GM12801 (cell line): Measurements from ENCODE around the gene FCHSD2.

ENCODE experiments used
- CTCF ChIP-seq: IDR thresholded peaks from one replicate; pipeline ENCODE4 v1.5.1; 2011; ENCODE audit warnings: control low read depth; ENCODE audit not compliant: insufficient read length; ENCODE audit errors: extremely low read depth

FCHSD2 gene

GRCh38 chr11:72943664-72944063, 198.5 kb downstream of the FCHSD2 start:
- TF ChIP-seq CTCF: no peak

- TF ChIP-seq CTCF: no peak
These were observed 201.7 kb downstream of the FCHSD2 start for GRCh38 chr11:72940417-72940816.

DNA sequence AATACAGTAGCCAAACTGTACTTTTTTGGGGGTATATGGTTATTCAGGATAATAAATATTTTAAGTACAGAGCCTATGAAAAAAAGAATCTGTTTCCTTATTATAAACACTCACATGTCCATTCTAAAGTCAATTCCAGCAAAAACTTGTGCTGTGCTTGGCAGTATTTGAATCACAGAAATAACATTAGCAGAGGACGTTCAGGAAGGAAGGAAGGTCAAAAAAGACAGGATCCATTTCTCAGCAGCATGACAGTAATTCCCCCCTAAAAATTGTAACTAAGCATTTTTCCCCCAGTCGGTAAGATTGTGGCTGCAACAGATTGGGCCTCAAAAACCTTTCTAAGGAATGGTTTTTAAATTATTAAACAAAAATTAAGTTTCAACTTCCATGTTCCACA, 203.1 kb downstream of the FCHSD2 start:
- no peak for TF ChIP-seq CTCF

DNA sequence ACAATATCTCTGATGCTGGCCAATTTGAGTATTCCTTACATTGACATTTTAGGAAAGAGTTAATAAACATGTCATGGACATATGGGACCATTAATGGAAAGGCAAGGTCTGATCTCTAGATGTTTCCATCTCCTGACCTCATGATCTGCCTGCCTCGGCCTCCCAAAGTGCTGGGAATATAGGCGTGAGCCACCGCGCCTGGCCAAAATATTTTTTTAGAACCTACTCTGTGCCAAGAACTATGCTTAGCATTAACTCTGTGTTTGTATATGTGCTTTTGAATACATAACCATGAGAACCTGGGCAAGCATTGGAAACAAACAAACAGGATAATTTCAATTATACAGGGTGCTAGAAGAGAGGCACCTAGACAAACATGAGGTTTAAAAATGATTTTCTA, 204.7 kb downstream of the FCHSD2 start:
- TF ChIP-seq CTCF: no peak

- no peak for TF ChIP-seq CTCF
These were observed 206.4 kb downstream of the FCHSD2 start for GRCh38 chr11:72935700-72936099.

DNA sequence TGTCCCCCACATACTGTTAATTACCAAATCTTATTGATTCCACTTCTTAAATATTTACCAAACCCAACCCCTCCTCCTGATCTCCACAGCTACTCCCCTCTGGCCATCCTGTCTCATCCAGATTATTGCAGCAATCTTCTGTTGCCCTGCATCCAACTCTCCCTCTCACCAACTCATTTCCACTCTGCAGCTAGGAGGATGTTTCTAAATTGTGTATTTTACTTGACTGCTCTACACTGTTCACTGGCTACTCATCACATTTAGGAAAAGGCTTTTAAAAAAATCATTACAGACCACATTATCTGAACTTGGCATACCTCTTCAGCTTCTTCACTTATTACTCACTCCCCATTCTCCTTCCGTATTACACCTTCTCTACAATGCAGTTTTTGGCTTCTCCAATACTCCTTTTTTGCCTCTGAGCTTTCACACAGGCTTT, 210.0 kb downstream of the FCHSD2 start:
- no peak for TF ChIP-seq CTCF

- TF ChIP-seq CTCF: no peak
These were observed 212.1 kb downstream of the FCHSD2 start for GRCh38 chr11:72930008-72930407.

DNA sequence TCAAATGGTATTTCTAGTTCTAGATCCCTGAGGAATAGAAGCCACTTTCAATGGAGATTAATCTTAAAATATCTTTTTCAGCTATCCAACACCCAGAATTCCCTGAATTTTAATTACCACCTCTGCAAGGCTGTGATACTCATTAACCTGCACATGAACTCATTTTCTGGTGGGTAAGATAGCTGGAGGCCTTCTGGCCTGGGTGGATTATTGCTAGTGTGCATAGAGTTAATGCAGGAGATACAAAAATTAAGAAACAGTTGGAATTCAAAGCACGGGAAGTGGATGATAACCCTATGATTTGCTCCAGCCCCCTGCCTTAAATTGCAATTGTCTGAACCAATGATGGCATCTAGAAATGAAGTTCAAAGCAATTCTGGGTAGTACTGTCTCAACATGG, 212.9 kb downstream of the FCHSD2 start:
- TF ChIP-seq CTCF: no peak
